NCI-H146 (cell line): ENCODE data around the gene TTC28.

Experiments
- DNase-seq: peaks from one replicate; lab custom pipeline; 2025; lab: John Stamatoyannopoulos, UW

TTC28 gene

DNA sequence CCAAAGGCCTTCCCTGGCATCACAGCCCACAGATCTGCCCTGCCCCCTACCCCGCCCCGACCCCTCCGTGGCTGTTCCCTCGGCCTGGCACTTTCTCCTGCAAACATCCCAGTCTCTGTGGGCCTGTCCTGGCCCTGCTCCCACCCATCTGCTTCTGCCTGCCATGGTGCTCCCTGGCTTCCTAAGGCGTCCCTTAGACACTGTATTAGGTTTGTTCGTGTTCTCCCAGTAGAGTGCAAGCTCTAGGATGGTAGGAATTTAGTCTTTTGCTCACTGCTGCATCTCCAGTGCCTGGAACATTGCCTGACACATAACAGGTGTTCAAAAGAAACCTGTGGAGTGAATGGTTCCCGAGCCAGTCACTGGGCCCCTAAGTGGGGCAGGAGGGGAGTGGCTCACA, 690.9 kb downstream of the TTC28 start:
- no peak for DNase-seq

DNA sequence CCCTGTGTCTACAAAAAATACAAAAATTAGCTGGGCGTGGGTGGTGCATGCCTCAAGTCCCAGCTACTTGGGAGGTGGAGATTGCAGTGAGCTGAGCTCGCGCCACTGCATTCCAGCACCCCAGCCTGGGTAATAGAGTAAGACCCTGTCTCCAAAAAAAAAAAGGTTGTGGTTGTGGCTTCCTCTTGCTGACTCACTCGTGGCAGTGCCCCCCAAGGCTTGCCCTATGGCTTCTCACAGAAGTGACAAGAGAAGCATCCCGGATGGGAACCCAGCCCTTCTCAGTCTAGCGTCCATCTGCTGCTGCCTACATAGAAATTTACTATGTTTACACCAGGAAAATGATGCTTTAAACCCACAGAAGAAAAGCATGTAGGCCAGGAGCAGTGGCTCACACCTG, 692.1 kb downstream of the TTC28 start:
- no peak for DNase-seq

DNA sequence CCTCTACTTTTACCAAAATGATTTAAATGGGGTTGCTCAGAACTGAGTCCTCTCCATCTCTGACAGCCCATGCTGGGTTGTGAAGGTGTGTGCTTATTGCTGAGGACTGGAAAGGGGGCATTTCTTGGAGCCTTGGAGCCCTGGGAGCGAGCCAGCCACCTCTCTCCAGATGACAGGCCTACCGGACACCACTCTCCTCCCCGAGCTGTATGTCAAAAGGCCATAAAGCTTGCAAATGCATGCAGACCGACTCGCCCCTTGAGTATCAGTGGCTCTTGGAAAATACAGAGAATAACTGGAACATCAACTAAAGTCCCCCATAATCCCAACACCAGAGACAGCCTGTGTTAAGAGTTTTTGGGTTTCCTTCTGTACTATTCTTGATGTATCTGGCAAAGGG, 692.7 kb downstream of the TTC28 start:
- DNase-seq = no peak

DNA sequence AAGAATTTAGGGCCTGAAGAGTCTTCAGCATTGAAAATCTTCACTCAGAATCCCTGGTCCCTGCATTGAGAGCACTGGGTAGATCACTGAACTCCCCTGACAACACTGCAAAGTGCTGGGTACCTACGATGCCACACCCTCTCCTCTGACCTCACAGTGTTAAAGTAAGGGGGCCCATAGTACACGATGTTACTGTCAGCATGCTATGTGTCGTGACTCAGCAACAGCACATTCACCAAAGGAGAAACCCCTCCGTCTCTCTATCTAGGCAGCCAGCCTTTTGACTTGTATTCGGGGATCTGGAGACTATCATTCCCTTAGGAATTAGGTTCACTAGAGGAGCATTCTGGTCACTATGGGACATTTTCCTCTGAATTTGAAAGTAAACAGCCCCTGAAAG, 693.2 kb downstream of the TTC28 start:
- DNase-seq = no peak

DNA sequence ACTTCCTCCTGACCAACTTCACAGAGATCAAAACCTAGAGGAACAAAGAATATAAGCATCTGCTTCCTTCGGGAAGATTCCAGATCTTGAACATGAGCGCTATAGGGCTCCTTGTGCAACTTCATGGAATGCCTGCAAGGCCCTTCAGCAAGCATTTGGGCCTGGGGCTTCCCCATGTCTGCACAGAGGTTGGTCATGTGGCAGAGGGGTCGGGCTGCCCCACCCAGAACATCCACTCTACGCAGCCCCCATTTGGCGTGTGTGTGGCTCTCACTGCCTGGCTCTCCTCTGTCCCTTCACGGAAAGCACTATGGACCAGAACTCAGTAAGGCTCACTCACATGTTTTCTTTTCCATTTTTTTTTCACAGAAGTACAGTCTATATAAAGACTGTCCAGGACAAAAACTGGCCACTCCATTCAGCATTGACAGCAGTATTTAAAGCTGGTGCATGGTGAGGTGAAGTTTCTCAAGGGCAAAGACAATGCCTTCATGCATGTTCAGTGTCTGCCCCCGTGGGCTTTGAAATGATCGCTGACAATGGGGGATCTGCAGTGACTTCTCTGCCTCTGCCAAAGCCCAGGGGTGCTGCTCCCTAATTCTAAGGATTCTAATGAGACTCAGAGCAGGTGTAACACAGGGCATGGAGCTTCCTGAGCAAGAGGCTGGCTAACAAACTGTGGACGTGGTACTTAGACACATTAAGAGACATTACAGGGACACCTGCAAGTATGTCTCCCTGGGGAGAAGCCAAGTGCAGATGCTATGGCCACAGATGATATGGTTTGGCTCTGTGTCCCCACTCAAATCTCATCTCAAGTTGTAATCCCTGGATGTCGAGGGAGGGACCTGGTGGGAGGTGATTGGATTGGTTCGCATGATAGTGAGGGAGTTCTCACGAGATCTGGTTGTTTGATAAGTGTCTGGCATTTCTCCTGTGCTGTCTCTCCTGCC, 694.0 kb downstream of the TTC28 start:
- no peak for DNase-seq

DNA sequence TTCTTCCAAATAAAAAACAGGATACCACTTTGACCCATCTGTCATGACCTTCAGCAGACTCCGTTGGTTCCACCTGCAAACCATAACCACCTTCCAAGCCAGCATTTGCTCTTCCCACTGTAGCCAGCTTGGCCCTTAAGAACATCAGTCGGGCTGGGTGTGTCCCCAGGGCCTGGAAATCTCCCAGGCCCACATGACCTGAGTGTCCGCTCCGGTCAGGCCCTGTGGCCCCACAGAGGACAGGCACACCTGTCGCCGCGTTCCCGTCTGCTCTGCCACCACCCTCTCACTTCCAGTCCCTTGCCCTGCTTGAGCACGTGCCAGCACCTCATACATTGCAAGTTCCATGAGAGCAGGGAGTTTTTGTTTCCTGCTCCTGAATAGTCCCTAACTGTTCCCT, 694.9 kb downstream of the TTC28 start:
- no peak for DNase-seq

DNA sequence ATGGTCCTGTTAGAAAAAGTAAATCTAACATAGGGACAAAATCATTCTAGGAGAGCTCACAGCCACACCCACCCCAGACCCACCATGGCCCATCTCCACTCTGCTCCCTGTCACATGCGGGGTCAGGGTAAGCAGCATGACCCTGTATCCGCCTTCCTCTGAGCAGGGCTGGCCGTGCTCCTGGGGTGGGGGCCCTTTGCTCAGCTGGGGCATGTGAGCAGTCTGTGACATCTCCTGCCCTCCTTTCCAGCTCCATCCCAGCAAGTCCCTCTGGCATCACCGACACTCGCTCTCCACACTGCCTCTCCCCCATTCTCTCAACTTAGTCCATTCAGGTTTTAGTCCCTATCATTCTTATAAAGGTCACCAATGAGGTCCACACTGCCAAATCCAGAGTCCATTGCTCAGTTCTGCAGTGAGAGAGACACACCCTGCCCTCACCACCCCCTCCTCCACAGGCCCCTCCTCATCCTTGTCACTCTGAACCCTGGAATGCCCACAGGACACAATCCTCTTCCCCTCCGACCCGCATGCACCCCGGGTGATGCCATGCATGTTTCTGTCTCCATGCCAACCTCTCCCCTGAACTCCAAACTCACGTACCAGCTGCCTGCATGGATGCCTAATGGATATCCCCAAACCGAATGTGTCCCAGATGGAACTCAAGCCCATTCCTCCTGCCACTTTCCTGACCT, 695.5 kb downstream of the TTC28 start:
- no peak for DNase-seq

DNA sequence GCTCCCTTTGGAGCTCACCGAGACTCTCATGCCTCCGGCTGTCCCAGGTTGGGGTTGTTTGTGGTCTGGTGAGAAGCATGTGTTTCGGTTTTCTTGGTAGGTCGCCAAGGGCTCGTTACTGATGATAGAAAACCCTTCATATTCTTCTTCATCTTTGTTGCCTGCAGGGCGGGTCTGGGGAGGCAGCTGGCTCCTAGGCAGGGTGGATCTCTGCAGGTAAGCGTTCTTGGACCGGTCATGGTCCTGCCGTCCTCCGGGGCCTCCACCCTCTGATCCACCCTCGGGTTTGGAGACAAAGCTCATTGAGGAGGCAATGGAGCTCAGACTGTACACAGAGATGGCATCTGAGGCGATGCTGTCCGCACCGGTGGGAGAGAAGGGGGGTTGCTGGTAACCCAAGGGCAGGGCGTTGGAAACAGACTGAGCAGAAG, 696.3 kb downstream of the TTC28 start:
- no peak for DNase-seq

DNA sequence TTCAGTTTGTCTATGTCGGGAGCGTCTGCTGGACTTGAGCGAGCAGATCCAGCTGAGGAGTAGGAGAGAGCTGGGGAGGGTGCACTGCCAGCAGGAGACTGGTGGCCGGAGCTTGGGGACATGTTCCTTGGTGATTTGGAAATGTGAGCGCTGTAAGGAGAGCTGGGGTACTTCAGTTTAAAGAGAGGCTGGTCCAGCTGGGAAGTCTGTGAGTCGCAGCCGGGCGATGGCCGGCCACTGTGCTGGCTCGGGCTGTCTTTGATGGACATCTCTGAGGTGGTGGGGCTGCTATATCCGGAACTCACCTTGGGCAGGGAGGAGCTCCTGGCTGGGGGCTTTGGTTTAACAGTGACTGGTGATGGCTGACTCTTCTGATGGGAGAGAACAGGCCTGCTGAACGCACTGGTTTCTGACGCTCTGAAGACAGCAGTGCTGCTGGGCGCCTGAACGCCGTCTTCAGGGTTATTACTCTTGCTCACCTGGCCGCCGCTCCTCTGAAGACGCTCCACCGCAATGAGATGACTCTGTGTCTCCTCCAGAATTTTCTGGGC, 696.9 kb downstream of the TTC28 start:
- no peak for DNase-seq

DNA sequence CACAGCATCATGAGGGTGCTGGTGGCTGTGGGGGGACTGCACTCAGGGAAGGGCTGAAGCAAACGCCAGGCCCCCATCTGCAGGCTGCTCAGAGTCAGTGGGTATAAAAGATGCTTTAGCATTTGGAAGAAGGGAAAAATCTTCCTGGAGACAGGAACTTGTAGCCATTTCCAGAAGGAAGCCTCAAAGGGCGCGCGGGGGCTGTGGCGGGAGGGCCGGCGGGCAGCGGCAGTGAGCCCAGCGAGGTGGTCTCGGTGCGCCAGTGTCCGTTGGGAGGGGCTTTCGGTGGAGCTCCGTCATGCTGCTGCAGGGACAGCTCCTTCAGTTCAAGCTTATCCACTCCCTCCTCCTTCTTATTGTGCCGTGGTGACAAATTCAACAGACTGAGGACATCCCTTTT, 697.5 kb downstream of the TTC28 start:
- no peak for DNase-seq

DNA sequence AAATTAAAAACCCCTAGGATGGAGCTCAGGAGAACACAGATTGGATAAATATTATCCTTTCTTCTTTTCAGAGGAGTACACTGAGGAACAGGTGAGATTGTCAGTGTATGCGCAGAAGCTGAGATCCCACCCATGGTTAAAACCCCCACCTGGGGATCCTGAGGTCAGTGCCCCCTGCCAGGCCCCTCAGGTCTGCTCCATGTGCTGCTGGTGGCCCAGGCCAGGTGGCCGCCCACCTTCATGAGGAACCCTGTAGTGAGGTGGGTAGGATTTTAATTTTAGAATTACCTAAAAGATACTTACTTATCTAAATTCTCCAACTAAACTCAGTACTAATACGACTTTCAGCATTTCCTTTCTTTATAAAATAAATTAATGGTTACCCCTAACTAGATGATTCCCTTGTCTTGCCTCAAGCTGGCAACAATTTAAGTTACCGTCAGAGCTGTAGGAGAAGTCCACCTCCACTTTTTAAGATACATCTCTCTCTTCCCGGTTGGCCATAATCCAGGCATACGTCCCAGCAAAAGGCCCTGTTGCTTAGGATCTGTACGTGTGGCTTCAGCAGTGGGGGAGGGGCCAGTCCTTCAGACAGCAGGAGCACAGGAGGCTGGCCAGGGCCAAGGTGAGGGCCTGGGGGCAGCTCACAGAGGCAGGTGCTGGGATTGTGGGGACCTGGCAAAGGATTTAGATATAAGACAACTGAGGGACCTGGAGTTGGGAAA, 699.1 kb downstream of the TTC28 start:
- peak; percentile 33 for DNase-seq

DNA sequence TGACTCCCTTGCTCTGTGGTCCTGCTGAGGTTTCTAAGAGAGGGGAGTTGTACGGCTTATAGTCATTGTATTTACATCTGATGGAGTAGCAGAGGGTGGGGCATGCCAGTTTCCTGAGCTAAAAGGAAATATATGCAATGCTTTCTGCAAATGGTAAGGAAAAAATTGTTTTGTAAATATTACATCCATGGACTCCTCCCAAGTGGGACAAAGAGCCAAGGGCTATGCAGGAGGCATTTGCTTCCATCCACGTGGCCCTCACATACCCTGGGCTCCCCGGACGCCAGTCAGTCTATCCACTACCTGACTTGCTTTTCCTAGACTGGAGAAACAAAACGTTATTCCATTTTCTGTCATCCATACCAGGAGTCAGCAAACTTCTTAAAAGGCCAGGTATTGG, 700.8 kb downstream of the TTC28 start:
- DNase-seq = no peak

DNA sequence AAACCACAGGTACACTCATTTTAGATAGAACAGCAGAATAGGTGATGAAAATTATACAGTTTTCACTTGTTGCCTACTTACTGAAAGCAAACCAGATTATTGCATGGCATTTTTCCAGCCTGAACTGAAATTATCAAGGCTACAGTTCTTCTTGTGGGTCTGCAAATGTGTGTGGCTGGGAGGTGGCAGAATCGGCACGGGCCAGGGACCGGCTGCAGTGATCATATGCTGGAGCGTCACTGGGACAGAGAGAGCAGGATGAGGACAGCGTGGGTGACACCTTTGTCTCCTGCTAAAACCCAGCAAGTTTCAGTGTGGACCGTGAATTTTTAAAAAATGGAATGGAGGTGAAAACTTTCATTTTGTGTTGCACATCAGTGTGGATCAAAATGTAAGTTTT, 701.3 kb downstream of the TTC28 start:
- DNase-seq = no peak

DNA sequence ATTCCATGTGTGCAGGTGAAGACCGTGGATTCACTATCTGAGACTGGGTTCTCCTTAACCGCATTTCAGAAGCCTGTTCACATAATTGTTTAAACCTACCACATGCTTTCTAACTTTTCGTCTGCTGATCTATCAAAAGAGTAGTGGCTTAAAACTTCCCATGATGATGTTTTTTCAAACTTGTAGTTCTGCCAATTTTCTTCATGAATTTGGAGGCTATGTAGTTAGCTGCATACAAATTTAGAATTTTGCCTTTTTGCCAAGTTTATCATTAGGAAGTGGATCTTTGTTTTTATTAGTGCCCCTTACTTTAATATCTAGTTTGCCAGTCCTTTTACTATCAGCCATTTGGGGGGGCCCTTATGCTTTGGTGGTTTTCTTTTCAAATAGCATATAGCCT, 703.1 kb downstream of the TTC28 start:
- DNase-seq = no peak

DNA sequence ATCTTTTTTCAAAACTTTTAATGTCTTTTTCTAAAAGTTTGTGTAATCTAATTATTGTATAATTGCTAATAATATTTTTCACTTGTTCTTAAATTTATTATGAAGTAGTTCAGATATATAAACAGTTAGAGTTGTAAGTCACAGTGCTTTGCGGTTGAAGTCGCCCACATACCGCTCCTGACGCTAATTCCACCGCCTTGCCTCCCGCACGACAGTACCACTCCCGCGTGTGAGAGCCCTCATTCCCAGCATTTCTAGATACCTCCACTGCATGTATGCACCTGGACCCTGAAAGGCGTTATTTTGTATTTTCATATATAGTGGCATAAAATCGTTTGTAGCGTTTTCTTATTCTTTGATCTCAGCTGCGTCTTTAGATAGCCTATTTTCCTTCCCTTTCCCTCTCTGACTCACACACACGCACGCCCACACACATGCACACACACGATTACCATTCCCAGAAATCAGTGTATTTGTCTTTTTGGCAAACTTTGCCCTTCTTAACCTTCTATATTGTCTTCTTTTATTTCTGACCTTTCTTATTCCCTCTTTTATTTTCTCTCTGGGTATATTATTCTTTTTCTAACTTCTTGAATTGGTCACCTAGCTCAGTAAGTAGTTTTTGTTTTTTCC, 704.1 kb downstream of the TTC28 start:
- DNase-seq = no peak

DNA sequence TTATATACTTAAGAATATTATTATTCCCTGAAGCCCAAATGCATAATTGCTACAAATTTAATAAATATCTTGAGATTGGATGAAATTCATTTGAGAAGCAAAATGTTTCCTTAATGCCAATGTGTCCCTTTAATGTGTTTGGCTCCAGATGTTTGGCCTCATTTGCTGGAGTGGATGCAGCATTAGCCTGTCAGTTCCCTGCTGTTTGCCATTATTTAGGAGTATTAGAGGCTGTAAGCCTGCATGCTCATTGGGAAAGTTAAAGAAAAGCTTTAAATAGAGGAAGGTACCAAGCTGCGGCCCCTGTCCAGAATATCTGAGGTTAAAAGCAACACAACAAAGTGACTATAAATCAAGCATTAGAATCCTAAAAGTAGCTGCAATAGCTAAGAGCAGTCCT, 705.8 kb downstream of the TTC28 start:
- peak; percentile 12 for DNase-seq

DNA sequence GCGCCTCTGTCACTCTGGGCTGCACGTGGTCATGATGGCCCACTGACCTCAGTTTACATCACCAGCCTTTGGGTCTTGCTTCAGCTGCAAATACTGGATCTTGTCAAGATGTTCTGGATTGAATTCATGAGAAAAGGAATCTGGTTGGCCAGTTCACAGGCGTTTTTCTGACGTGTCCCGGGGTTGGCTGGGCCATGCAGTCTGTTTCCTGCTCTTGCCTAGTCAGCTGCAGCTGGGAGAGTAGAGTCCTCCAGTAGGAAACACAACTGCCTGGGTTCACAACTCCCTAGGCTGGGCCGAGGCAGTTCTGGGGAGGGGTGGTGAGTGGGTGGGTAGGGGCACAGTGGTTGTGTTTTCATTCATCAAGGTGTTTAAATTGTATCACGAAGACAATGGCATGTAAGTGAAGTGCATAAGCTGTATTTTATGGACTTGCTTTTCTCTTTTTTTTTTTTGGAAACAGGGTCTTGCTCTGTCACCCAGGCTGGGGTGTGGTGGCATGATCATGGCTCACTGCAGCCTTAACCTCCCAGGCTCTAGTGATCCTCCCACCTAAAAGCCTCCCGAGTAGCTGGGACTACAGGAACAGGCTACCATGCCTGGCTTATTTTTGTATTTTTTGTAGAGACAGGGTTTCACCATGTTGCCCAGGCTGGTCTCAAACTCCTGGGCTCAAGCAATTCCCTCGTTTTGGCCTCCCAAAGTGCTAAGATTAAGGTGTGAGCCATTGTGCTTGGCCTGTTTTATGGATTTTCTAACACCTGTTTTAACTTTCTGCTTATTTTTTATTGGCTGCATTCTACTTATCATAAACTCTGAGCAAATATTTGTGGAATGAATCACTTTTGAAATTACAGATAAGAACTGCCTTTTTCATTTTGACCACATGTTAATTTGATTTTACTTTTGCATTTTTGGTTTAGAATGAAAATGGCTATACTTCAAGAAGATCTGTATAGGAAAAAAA, 706.6 kb downstream of the TTC28 start:
- DNase-seq = no peak

DNA sequence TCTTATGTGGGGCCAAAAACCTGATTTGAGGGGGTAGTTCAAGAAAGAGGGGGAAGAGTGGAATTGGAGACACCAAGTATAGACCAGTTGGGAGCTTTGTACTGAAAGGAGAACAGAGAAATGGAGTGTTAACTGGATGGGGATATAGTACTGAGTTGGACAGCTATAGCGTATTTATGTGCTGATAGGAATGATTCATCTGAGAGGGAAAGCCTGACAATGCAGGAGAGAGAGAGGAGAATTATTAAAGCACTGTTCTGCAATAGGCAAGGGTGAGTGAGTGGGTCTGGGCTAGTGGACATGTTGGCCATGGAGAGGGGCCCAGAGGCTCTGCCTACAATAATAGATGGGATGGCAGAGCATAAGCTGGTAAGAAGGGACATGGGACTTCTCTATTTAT, 707.7 kb downstream of the TTC28 start:
- DNase-seq = no peak

DNA sequence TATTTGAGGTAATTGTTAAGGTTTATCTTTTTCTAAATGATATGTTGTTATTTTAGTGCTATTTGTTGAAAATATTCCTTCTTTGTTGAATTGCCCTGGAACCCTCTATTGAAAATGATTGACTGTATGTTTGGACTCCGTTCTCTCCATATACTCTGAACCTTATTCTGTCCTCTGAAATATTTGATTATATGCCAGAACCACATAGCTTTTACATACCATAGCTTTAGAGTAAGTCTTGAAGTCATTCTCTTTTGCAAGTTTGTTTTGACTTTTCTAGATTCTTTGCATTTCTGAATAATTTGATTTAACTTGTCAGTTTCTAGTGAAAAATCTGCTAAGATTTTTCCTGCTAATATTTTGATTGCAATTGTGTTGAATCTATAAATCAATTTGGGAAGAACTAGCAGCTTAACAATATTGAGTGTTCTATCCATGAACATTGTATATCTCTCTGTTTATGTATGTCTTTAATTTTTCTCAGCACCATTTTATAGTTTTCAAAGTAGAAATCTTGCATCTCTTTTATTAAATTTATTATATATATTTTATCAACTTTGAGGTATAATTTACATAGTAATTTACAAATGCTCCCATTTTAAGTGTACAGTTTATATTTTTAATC, 708.9 kb downstream of the TTC28 start:
- no peak for DNase-seq
